GM13976 (cell line): ENCODE measurements around the gene AMZ1.

Experiments
- DNase-seq: peaks from one replicate; pipeline ENCODE4 v3.0.0; 2012; ENCODE audit warnings: low spot score
- CTCF ChIP-seq: IDR thresholded peaks from 2 replicates; pipeline ENCODE4 v1.5.1; 2012; ENCODE audit warnings: borderline replicate concordance, mild to moderate bottlenecking; ENCODE audit not compliant: insufficient read depth; ENCODE audit errors: extremely low read depth, missing control alignments, control extremely low read depth
- in situ Hi-C: fragments of 300-500 bp; cut with MboI; formaldehyde crosslinking; loops from one replicate; pipeline ENCODE4 v1.12.0; 2022; ENCODE audit warnings: low sequenced_read_pairs, mixed read lengths, inconsistent platforms; ENCODE audit not compliant: unreplicated experiment

Gene AMZ1

GRCh38 chr7:2730846-2731770, 43.1 kb downstream of the AMZ1 start:
- in situ Hi-C loops = no loop called here
- no peak for TF ChIP-seq CTCF
- no peak for DNase-seq

GRCh38 chr7:2732388-2732787, 44.4 kb downstream of the AMZ1 start:
- DNase-seq = no peak
- no peak for TF ChIP-seq CTCF
- in situ Hi-C loops = no loop called here

- no peak for TF ChIP-seq CTCF
- in situ Hi-C loops = no loop called here
- DNase-seq = no peak
Measured at GRCh38 chr7:2732959-2733584, 45.1 kb downstream of the AMZ1 start.

- no peak for TF ChIP-seq CTCF
- in situ Hi-C loops = no loop called here
- DNase-seq = no peak
Measured at GRCh38 chr7:2734084-2734686, 46.2 kb downstream of the AMZ1 start.

- no peak for TF ChIP-seq CTCF
- in situ Hi-C loops = no loop called here
- no peak for DNase-seq
Measured at GRCh38 chr7:2734751-2735571, 47.0 kb downstream of the AMZ1 start.

- no peak for DNase-seq
- no peak for TF ChIP-seq CTCF
- in situ Hi-C loops = no loop called here
Measured at GRCh38 chr7:2735744-2736143, 47.7 kb downstream of the AMZ1 start.
